Erythroblast (primary cell): ENCODE results near the gene NPLOC4.

Experiments
- GATA1 ChIP-seq: IDR thresholded peaks from 2 replicates; pipeline ENCODE4 v1.6.1; 2011; ENCODE audit warnings: low read depth, mild to moderate bottlenecking, control low read depth, low read length, moderate library complexity
- POLR2A ChIP-seq: IDR thresholded peaks from 2 replicates; pipeline ENCODE4 v1.6.1; 2011; ENCODE audit warnings: mild to moderate bottlenecking, low read length

GRCh38 chr17:81682565-81683207 is 45.8 kb upstream of the NPLOC4 start:
- no peak for TF ChIP-seq POLR2A
- no peak for TF ChIP-seq GATA1
